Measurements from ENCODE around the gene RNF11. TPM values are rescaled to one million over a fixed set of nuclear protein-coding genes. Genes with fewer than 3 reads are reported as not detected.

Gene RNF11
- total RNA-seq, 1 experiment from 2014 or later = 55.8 TPM

GRCh38 chr1:51203121-51203873 is 32.8 kb upstream of the RNF11 start:
- H3K27me3 Mint-ChIP-seq (ENCODE audit: low read depth) = no peaks in the 10 kb centered on the region
- TF ChIP-seq CTCF (conservative IDR thresholded peaks at IDR 0.05) = no peak
- H4K91ac ChIP-seq (ENCODE audit: insufficient read length, low read depth, low read length) = no peak overlapping the region
- H3K23me2 ChIP-seq (ENCODE audit: insufficient read length, low read depth, low read length, poor library complexity, severe bottlenecking) = no peaks in the 10 kb centered on the region
- H3T11ph ChIP-seq (ENCODE audit: low read length) = no peak overlapping the region
- no peak overlapping the region for H3K56ac ChIP-seq (ENCODE audit: insufficient read length, low read depth, low read length)
- no peak overlapping the region for H2BK20ac ChIP-seq (ENCODE audit: low read depth, low read length, poor library complexity, severe bottlenecking)
- DNase-seq = no peak
- H3K79me1 ChIP-seq (ENCODE audit: insufficient read depth, low read depth, low read length, poor library complexity, severe bottlenecking) = no peaks in the 10 kb centered on the region
- no peak overlapping the region for H3K4me2 ChIP-seq (ENCODE audit: insufficient read depth, insufficient read length, low read length)
- H3K4me1 Mint-ChIP-seq = no peaks in the 10 kb centered on the region
- H2BK15ac ChIP-seq (ENCODE audit: low read depth, low read length) = no peak overlapping the region
- H4K5ac ChIP-seq (ENCODE audit: insufficient read length, low read depth, low read length) = no peak overlapping the region
- H3K23ac ChIP-seq (ENCODE audit: insufficient read length, low read depth, low read length) = no peak overlapping the region
- H2BK120ac ChIP-seq (ENCODE audit: low read depth, low read length, poor library complexity, severe bottlenecking) = no peak overlapping the region
- no peak overlapping the region for H3K9ac ChIP-seq (ENCODE audit: extremely low read depth, insufficient read length, low read length)
- no CpG with 5 or more reads among the region's 3 CpGs for WGBS (ENCODE audit: extremely low coverage, insufficient read length, low lambda C conversion rate)
- H3K9me3 ChIP-seq (ENCODE audit: control insufficient read depth, low read depth, low read length) = no peaks in the 10 kb centered on the region
- H3K36me3 Mint-ChIP-seq (ENCODE audit: insufficient read depth in 1 of 3, low read depth in 3 of 3) = no peaks in the 10 kb centered on the region
- H3K4me3 Mint-ChIP-seq = no peak overlapping the region
- no peak overlapping the region for H3K27ac ChIP-seq (ENCODE audit: insufficient read length, low read depth, low read length)
- H2AFZ ChIP-seq (ENCODE audit: low read length) = no peak overlapping the region
- no peak overlapping the region for H2BK5ac ChIP-seq (ENCODE audit: insufficient read length, low read length)
- H2AK5ac ChIP-seq (ENCODE audit: insufficient read length, low read length) = no peak overlapping the region
- no peak overlapping the region for H3K14ac ChIP-seq (ENCODE audit: insufficient read depth, low read length)
- no peak overlapping the region for H3K4ac ChIP-seq (ENCODE audit: low read depth, low read length)
- no peak overlapping the region for H3K27ac Mint-ChIP-seq
- no peaks in the 10 kb centered on the region for H3K27me3 ChIP-seq (ENCODE audit: insufficient read depth, low read length)
- H2BK12ac ChIP-seq (ENCODE audit: insufficient read length, low read depth, low read length) = no peak overlapping the region
- H3K4me1 ChIP-seq (ENCODE audit: insufficient read depth, low read length) = no peaks in the 10 kb centered on the region
- H3K79me2 ChIP-seq (ENCODE audit: insufficient read depth, low read length) = no peaks in the 10 kb centered on the region
- H3K9me3 Mint-ChIP-seq = no peaks in the 10 kb centered on the region
- H3K18ac ChIP-seq (ENCODE audit: insufficient read length, low read depth, low read length) = no peak overlapping the region
- no peaks in the 10 kb centered on the region for H4K20me1 ChIP-seq (ENCODE audit: control insufficient read depth, insufficient read depth, insufficient read length)
- H4K8ac ChIP-seq (replicated peaks; ENCODE audit: insufficient read length, low read depth, low read length) = no peak overlapping the region

All from H9 (cell line).